HG03060 (cell line): Measurements from ENCODE around the gene ATG9B.
"Not testable (repeated sequence)": the region's sequence is repeated elsewhere in the genome, so short reads cannot be mapped to it uniquely, and the experiment has no call there.

Experiments used
- ATAC-seq: cut with Tn5 transposase; IDR thresholded peaks from one replicate; pipeline ENCODE4 v1.9.1; 2021; ENCODE audit warnings: low read depth, moderate number of reproducible peaks; ENCODE audit not compliant: unreplicated experiment

ATG9B gene

DNA sequence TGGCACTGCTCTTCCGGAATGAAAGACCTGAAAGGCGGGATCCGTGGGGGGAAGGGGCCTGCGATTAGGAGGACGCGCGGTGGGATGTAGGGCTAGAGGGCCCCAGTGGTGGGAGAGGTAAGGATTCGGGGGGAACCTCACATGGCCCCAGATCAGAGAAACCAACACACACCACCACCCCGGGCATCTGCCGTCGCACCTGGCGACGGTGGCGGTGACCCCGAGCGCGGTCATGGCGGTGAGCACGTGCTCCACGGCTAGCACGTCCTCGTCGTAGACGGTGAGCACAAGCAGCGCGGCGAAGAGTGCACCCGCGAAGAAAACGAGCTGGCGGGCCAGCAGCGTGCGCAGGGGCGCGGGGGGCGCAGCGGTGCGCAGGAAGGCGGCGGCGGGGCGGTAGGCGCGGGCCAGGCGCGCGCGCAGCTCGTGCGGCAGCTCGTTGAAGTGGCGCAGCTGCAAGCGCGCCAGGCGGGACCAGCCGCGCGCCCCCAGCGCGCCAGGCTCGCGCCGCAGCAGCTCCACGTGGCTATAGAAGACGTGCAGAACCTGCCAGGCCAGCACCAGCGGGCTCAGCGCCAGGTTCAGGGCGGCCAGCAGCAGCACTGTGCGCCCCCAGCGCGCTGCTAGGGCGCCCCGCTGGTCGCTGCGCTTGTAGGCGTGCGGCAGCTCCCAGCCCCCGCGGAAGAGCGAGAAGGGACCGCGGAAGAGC, 5.7 kb downstream of the ATG9B start:
- ATAC-seq: no peak

DNA sequence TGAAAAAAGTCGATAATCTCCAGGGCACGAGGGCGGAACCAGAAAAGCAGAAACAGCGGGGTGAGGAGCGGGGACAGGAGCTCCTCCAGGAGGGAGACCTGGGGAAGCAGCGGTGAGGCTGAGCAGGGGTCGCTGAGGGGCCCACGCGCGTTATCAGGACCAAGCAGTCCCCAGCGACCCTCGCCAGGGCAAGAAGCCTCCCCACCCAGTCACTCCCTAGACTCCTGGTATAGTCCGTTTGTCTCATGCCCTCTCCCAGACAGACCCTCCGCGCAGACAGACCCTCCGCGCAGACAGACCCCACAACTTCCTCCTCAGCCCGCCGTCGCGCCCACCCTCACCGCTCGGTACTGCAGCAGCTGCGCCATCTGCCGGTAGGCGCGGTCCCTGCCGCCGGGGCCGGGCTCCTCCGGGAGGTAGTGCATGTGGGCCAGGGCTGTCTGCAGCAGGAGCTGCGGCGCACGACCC, 6.3 kb downstream of the ATG9B start:
- ATAC-seq: no peak

DNA sequence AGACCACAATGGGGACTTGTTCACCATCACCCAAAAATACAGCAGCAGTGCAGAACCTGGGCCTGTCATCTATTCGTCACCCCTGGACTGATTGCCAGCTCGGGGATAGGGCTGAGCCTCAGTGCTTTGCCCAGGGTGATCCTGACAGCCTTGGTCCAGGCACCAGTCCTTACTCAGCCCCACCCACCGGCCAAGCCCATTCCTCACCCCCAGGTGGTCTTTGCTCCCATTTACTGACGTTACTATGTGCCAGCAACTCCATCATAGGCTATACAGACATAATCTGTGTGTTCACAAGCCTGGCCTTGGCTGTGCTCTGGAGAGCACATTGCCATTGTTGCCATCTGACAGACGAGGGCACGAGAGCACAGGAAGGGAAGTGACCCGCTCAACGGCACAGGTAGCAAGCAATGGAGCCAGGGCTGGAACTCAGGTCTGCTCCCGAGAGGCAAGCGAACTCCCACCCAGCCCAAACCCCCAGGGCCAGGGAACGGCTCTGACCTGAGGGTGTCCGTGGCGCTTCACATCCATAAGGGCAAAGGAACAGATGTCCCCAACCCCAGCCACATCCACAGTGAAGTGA, 6.8 kb downstream of the ATG9B start:
- no peak for ATAC-seq

DNA sequence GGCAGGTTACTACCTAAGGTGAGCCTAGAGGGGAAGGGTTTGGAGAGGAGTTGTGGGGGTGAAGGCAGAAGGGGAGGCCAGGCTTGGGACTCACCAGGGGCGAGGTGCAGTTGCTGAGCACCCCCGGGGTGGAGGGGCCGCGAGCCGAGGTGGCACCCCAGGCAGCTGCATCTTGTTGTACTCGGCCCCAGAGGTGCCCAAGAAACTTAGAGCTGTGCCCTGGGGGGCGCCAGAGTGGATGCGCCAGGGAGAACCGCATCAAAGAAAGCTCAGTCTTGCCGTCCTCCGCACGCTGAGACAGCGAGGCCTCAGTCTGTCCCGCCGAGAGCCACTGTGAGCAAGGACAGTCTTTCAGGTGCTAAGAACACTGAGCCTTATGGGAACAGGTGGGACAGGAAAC, 7.4 kb downstream of the ATG9B start:
- ATAC-seq: no peak

DNA sequence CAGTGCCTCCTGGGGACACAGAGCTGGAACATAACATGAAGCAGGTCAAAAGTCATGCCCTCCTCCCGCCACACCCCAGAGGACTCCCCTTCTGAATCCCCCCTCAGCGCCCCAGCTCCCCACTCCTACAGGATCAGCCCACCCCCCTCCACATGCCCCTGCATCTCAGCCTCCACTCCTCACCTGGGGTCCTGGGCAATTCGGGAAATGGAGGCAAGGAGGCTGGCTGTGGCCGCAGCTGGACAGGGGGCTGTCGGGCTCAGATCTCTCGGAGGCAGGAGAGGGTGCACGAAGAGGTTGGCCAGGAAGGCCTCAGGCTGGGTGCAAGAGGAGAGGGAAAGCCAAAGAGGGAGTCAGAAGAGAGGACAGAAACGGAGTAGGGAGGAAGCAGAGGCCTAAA, 7.8 kb downstream of the ATG9B start:
- no peak for ATAC-seq

DNA sequence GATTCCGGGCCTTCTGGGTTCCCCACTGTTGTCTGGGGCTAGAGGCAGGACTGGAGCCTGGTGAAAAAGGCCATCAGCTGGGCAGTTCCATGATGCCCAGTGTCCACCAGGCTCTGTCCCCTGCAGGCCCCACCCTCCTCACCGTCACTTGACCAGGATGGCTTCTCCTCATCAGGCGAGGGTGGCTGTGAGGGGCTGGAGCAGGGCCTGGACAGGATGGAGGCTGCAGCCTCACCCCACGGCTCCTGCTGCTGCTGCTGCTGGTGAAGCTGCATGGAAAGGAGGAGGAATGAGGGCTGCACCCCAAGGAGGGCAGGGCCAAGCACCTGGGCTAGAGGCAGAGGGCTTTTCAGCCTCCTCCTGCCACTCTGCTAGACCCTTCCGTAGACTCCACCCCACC, 8.3 kb downstream of the ATG9B start:
- ATAC-seq: no peak

DNA sequence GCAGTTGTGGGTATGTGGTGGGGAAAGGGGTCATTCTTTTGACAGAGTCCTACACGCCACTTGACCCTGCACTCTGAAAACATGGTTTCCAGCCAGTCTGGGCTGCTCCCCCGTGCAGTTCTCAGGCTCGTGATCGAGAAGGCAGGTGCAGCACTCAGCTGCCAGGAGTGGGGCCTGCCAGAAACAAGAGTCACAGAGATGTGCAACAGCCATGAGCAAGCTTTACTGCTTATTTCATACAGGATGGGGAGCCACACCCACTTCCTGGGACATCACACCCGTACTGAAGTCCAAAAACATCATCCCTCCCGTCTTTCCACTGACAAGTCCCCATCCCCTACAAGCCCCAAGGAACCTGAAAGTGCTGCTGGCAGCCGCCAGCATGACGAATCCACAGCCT, 9.3 kb downstream of the ATG9B start:
- ATAC-seq: no peak

DNA sequence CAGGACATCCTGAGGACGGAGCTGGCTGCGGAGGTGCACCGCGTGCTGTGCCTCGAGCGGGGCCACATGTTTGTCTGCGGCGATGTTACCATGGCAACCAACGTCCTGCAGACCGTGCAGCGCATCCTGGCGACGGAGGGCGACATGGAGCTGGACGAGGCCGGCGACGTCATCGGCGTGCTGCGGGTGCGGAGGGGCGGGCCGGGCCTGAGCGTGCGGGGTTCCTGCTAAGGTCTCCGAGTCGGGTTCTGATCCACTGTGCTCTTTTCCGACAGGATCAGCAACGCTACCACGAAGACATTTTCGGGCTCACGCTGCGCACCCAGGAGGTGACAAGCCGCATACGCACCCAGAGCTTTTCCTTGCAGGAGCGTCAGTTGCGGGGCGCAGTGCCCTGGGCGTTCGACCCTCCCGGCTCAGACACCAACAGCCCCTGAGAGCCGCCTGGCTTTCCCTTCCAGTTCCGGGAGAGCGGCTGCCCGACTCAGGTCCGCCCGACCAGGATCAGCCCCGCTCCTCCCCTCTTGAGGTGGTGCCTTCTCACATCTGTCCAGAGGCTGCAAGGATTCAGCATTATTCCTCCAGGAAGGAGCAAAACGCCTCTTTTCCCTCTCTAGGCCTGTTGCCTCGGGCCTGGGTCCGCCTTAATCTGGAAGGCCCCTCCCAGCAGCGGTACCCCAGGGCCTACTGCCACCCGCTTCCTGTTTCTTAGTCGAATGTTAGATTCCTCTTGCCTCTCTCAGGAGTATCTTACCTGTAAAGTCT, 10.4 kb downstream of the ATG9B start:
- no peak for ATAC-seq

DNA sequence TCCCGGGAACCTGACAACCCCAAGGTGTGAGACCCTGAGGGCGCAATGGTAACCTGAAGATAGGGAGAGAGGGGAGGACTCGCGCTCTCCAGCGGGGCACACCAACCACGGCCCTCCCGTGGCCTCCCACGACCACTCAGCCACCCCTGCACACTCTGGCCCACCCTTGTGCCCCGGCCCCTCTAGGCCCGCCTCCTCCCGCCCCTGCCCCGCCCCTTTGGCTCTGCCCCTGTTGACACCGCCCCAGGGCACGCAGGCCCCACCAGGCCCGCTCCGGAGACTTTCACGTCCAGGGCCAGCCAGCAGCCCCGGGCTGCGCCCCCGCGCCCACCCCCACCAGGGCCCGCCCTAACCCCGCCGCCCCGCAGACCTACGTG, 10.9 kb downstream of the ATG9B start:
- no peak for ATAC-seq

DNA sequence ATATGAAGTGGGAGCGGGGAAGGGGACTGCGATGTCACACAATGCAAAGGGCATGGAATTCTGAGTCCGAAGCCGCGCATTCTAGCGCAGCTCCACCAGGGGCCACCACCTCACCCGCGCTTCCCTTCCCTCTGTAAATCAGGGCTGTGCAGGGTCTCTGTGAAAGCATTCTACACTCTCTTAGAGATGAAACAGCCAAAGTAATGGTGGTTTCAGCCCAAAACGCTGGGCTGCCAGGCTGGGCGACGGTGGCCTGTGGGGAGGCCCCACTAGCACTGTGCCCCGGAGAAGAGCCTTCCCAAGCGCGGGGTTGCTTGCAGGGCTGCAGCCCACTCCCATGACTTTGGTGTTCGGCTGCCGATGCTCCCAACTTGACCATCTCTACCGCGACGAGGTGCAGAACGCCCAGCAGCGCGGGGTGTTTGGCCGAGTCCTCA, 11.4 kb downstream of the ATG9B start:
- ATAC-seq: no peak

DNA sequence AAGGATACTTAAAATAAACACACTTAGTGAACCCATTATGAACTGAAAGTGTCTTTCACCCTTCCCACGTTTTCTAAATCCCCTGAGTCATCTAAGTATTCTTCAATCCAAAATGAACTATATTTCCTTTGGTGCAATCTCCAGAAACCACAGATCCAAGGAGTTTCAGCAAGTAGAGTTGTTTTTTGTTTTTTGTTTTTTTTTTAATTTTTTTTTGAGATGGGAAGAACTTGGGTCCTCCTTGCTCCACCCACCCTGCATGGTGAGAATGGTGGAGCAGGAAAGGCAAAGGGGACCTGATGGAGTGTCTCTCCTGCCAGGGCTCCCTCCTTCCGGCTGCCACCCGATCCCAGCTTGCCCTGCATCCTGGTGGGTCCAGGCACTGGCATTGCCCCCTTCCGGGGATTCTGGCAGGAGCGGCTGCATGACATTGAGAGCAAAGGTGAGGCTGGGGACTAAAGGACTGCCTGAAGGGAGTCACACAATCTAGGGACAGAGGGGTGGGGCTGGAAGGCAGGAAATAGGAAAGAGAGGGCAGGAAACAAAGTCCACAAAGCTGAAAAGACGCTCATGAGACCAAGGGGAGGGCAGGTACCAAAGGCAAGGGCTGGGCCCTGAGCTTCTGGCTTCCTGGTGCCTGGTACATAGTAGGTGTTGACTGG, 12.1 kb downstream of the ATG9B start:
- no peak for ATAC-seq

DNA sequence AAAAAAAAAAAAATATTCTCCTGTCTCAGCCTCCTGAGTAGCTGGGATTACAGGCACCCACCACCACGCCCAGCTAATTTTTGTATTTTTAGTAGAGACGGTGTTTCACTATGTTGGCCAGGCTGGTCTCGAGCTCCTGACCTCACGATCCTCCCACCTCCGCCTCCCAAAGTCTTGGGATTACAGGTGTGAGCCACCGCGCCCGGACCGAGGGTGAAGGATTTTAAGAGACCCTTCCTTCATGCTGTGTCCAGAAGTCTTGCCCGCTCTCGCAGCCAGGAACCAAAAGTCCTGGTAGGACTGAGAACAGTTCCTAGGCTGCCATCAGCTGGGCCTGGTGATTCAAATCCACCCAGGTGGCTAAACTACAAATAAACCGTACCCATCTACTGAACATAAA, 12.7 kb downstream of the ATG9B start:
- ATAC-seq: not testable (repeated sequence)

DNA sequence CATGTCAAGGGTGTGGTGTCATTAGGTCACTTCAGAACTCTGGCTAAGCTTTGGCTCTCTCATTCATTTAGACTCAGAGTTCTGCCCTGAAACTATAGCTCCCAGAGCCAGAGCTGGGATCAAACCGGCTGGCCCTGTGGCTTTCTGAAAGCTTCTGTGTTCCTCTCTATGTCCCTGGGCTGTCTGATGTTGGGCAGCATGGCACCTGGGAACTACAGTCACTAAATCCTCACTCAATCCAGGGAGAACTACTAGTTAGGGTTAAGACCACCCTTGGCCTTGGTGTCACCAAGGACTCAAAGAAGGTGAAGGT, 13.2 kb downstream of the ATG9B start:
- ATAC-seq: no peak

DNA sequence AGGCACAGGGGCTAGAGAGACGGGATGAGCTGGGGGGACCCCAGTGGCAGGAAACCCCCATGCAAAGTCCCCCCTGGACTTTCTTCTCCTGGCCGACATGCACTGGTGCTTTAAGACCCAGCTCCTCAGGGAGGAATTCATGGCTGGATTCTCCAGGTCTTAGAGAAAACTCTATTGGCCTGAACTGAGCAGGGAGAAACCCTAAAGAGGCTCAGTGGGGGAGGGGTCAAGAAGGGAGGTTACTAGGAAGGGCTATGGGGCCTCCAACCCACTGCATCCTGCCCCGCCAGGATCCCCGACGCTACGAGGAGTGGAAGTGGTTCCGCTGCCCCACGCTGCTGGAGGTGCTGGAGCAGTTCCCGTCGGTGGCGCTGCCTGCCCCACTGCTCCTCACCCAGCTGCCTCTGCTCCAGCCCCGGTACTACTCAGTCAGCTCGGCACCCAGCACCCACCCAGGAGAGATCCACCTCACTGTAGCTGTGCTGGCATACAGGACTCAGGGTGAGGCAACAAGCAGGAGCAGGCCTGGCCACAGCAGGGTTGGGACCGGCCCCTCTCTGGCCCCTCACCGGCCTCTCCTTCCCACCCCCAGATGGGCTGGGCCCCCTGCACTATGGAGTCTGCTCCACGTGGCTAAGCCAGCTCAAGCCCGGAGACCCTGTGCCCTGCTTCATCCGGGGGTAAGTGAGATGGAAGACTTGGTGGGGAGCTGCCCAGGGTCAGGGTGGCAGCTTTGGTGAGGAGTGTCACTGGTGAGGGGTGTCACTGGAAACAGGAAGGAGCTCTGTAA, 13.8 kb downstream of the ATG9B start:
- ATAC-seq: no peak

DNA sequence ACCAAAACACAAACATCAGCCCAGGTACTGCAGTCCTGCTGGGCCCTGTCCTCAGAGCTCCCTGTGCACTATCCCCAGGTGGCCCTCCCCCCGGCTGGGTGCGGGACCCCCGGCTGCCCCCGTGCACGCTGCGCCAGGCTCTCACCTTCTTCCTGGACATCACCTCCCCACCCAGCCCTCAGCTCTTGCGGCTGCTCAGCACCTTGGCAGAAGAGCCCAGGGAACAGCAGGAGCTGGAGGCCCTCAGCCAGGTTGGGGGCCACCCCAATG, 14.3 kb downstream of the ATG9B start:
- no peak for ATAC-seq

DNA sequence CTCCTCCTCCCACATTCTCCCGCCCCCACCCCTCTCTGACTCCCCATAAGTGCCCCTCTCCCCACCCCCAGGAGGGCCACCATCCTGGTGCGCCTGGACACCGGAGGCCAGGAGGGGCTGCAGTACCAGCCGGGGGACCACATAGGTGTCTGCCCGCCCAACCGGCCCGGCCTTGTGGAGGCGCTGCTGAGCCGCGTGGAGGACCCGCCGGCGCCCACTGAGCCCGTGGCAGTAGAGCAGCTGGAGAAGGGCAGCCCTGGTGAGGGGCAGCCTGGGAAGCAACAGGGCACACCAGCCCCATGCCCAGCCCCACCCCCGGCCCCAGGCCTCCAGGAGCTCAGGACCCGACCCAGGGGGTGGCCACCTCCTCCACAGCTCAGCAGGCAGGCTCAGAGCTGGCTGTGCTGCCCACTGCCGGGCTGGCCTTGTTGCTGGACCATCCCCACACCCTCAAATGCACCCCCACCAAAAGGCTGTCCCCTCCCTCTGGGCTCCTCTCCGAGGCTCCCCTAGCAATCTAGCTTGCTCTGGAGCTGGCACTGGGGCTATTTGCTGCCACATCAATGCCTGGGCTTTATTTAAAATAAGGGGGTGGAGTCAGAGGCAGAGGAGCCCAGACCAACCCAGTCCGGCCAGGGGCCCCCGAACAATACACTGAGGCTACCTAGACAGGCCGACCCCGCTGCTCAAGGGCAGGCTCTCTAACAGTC, 14.8 kb downstream of the ATG9B start:
- no peak for ATAC-seq

DNA sequence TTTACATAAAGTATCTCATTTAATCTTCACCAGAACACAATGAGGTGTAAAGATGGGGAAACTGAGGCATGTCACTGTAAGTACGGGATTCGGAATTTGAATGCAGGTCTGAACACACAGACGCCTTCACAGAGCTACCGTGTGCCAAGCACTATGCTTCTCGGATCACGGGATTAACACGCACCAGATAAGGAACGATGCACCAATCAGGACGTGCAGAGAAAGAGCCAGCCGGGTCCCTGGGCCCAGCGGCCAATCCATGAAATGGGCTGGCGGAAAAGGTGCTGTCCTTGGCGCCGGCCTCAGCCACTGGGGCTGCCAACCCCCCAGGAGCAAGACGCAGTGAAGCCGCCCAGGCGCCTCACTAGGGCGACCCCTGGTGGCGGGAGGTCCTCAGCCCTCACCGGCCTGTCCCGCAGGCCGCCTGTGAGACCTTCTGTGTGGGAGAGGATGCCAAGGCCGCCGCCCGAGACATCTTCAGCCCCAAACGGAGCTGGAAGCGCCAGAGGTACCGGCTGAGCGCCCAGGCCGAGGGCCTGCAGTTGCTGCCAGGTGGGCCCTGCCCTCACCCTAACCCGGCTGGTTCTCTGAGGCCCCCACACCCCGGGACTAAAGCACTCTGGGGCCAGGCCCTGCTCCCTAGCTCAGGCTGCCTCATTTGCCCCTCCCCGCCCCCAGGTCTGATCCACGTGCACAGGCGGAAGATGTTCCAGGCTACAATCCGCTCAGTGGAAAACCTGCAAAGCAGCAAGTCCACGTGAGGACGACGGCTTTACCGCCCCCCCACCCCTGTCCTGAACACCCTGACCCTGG, 15.6 kb downstream of the ATG9B start:
- no peak for ATAC-seq

DNA sequence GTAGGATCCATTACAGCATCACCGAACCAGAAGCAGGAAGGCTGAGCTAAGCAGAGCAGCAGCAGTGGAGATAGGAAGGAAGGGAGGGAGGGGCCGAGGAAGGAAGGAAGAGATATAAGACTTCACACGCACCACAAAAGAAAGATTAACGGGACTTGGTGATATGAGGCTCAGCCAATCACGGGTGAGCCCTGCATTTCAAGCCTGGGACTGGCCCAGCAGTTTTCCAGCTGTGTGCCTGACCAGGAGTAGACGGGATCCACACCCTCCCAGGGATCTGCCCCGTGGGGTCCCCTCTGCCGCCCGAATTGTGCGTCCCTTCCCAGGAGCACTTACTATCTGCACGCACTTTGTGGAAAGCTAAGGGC, 16.2 kb downstream of the ATG9B start:
- ATAC-seq: no peak

DNA sequence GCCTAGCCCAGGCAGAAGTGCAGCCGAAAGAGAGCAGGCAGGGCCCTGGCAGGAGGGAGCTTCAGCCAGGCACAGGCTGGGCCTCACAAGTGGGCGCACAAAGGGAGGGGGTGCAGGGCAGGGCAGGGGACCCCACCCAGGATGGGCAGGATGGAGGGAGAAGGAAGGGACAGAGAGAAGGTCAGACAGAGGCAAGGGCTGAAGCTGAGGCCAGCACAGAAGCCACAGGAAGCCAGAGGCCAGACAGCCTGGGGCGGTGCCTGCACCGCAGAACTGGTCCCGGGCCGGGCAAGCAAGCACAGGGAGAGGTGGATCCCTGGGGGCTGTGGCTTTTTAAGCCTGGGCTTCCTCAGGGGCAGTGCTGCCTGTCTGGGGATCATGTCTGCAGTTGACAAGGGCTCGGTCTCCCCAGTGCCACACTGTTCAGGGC, 16.8 kb downstream of the ATG9B start:
- ATAC-seq: no peak
